Right renal cortex interstitium (tissue), 3 donors: ENCODE measurements around the gene RAB3C. TPM values are rescaled to one million over a fixed set of nuclear protein-coding genes. Genes with fewer than 3 reads are reported as not detected.
A peak's percentile ranks its signal among the peaks of the same experiment; 100 is the strongest.

Experiments used
- DNase-seq, 3 donors: peaks; one replicate each; pipeline ENCODE4 v3.0.0-alpha.2; 2013; ENCODE audit warnings: low read depth in 3 of 3, low spot score in 2 of 3
- polyA plus RNA-seq, 3 donors: library from polyadenylated mRNA; unstranded; fragments of 120-200 nt; gene quantifications; one replicate each; pipeline ENCODE4 v1.2.1, GENCODE V29; 2013; ENCODE audit not compliant: insufficient read length in 3 of 3

The RAB3C gene
- polyA plus RNA-seq, 3 donors, result 1.9 to 4.8 (median 2.2) TPM

DNA sequence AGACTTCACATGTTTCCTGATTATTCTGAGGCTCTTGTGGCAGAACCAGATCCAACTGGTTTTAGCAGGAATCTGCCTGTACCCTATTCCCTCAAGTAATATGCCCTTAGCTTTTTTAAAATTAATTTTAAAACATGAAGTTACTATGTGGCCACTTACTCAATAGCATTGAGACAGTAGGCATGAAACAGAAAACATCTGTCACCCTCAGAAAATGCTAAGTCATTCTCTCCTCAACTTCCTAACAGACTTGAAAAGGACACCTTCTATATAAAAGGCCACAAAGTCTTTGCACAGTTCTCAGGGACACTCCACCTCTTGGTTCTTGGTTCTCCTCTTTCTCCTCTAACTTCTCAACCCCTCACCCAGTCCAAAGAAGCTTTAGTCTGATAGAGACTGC, 277.8 kb downstream of the RAB3C start:
- no peak for DNase-seq

- DNase-seq, result no peak
Observed at GRCh38 chr5:58868931-58869330, 286.1 kb downstream of the RAB3C start.

DNA sequence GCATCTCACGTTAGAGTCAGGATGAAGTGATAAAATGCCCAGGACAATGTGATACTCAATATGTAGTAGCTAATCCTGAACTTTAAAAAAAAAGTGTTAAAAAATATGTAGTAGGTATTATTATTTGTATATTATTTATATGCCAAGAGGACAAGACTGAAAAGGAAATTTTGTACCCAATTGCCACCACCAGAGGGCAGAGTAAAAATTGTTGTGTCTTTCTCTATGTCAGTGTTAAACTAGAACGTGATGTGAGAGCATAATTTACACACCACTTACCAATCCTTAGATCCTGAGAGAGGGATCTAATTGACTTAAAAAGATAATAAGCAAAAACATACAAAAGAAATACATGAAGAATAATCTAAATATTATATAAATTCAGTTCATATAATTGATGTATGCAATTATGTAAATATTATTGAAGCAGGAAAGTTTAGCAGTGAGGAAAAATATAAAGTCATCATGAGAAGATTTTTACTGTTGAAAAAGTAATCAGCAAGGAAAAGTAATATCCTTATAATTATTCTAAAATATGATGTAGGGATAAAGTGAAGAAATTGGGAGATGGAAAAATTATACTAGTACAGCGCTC, 288.9 kb downstream of the RAB3C start:
- no peak for DNase-seq

DNA sequence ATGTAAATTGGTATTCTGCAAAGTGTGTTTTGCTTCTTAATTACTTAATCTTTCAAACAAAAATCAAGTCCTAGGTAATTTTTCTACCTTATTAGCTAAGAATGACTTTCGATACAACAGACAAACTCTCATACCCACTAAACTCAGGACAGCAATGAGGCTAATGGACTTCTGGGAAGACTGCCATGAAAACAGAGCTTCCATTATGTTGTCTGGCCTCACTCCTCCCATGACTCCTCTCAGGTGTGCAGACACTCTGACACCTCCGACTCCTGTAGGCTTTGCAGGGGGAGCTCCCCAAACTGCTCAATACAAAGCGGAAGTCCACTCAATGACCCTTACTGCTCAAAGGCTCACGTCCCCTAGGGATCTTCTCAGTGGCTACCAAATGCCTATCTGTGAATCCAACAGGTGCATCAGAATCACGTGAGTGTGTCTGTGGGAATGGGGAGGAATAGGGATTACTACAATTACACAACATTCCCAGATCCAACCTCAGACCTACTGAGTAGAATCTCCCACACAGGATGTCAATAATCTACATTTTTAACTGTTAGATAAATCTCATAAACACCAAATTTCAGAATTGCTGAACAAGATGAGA, 289.9 kb downstream of the RAB3C start:
- DNase-seq, result no peak

GRCh38 chr5:58875599-58875998, 292.7 kb downstream of the RAB3C start:
- DNase-seq, result no peak

DNA sequence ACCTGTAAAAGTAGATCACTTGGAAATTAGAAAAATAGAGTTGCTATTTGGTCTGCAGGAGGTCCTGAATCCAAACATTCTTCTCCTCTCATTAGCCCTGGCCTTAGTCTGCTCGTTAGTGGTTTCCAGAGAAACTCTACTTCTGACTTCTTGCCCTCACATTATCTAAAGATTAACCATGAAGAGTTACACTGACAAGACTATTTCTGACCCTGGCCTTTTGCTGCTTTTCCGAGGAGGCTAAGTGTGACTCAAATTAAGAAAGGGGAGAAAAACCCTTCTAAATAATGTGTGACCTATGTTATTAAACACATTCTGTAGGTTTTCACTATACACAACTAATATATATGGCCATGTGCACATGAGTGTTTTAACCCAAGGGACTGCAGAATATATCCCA, 302.4 kb downstream of the RAB3C start:
- DNase-seq, result no peak

DNA sequence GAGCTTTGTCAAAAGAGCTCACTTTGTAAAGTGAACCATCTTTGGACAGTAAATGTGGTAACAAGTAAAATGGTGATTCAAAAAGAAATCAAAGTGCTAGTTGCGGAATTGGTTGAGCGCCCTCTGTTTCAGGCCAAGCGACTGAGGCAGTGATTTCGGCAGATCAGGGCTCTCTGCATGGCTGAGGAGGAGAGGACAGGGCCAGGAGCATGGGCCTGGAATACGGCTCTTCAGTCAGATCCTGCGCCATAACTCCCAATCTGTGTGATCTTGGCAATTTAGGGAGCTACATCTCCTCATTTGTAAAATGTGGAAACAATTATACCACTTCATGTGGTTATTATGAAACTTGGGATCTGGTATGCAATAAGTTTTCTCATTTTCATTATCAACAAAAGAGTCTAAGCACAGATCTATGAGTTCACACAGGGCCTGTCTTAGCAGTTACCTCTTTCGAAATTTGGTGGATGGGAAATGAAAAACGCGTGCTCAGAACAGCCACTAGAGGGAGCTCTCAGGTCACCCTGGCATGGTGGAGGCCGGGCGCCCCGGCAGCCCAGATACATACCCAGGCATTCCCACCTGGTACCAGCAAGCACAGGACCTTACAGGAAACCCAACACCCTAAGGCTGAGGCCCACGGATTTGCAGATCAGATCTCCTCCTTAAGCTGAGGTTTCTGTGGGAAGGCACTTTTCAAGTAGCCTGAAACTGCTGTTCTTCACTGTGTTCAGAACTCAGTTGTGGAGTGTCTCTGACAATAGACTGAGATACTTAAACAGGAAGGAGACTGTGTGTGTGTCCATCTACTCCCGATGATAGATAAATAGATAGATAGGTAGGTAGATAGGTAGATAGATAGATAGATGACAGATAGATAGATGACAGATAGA, 303.7 kb downstream of the RAB3C start:
- DNase-seq, result peak; percentile 40 to 45 (median 42)

DNA sequence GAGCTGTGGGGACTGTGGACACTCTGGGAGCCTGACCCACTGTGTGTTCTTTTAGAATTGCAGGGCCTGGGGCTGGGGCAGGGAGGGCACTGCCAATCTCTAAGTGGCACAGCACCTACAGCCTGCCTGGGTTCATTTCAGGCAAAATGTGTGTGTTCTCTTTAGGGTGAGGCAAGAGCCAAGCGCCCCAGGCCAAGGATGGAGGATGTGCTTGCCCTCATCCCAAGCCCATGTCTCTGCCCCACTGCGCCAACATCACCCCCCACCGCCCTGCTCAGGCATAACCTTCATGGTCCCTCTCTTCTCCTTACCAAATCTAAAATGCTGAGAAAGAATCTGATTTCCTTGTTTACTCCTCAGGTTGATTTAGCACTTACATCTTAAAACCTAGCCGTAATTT, 304.4 kb downstream of the RAB3C start:
- no peak for DNase-seq

GRCh38 chr5:58887721-58888409, 305.0 kb downstream of the RAB3C start:
- no peak for DNase-seq

GRCh38 chr5:58890265-58890664, 307.4 kb downstream of the RAB3C start:
- DNase-seq, result no peak

- no peak for DNase-seq
Observed at GRCh38 chr5:58890701-58891085, 307.8 kb downstream of the RAB3C start.

DNA sequence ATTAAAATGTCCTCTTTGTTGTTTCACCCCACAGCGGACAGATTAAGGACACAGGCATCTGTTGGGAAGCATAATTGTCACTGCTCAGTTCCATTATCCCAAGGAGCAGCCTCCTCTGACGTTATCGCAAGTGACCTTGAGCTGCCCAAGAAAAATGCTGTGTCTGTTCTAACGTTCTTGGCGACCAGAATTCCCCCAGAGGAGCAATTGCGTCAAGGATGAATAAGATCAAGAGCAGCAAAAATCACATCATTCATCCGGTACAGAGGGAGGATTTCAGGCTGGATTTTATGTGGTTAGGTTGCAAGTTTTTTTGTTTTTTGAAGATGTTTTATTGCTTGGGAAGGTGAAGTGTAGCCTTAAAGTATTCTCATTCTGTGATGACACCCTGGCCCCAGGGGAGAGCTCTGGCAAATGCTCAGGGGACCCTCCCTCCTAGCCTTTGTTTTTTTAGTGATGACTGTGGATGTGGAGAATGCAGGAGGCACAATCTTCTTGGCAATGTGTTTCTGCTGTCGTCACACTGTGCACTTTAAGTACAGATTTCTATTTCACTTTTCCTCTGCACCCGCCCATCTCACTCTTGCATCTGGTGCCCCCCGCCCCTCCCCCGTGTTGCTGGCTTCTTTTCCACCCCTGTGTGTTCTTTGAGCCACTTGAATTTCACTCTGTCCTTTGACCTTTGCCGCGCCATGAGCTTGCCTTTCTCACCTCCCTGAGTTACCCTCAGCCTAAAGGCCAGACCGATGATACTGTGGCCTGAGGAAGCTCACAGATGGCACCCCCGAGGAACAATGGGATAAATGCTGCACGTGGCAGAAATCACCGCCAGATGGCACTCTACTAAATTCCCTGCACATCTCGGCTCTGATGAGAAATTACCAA, 308.5 kb downstream of the RAB3C start:
- DNase-seq, result peak; percentile 55 to 62 (median 56)

DNA sequence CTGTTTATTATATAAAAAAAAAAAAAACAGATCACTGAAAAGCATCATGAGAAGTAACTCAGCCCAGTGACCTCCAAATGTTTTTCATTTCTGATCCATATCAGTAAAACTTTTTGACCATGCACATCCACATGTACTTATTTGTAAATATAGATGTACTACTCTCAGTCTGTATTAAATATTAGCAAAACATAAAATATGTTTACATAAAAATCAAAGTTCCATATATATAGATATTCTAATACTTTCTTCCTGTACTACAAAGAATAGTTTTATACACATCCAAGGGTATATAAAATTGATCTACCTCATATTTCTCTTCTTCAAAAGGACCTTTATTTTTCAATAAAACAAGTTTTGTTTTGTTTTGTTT, 309.1 kb downstream of the RAB3C start:
- no peak for DNase-seq

- DNase-seq, result no peak
Observed at GRCh38 chr5:58893551-58893950, 310.7 kb downstream of the RAB3C start.

- no peak for DNase-seq
Observed at GRCh38 chr5:58898006-58898405, 315.1 kb downstream of the RAB3C start.

- DNase-seq, result no peak
Observed at GRCh38 chr5:58898538-58898937, 315.7 kb downstream of the RAB3C start.

GRCh38 chr5:58901271-58901670, 318.4 kb downstream of the RAB3C start:
- no peak for DNase-seq

DNA sequence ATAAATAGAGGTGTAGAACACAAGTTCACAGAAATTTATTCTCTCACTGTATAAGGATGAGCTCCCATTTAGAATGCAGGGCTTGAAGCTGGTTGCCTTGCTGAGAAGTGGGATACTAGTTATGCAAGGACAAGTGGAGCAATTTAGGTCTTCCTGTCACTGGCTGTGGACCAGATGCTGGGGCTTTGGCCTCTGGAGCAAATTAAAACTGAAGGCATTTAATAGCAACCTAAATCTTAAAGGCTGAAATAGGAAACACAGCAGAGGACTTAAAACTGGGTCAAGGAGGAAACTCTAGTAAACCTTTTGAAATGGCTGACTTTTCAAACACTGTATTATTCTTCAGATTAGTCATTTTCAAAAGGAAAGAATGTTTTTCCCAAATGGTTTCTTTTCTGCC, 319.4 kb downstream of the RAB3C start:
- DNase-seq, result no peak

- DNase-seq, result no peak
Observed at GRCh38 chr5:58902765-58903164, 319.9 kb downstream of the RAB3C start.

GRCh38 chr5:58904737-58905136, 321.9 kb downstream of the RAB3C start:
- DNase-seq, result no peak
